Retinal pigment epithelial cell (primary cell): ENCODE results near the gene TSSK2.
A peak's percentile ranks its signal among the peaks of the same experiment; 100 is the strongest.

Experiments
- DNase-seq: peaks from one replicate; pipeline ENCODE4 v3.0.0-alpha.2; 2010; ENCODE audit warnings: low read depth
- H3K4me3 ChIP-seq: 2 replicates; pipeline ENCODE4 v1.5.1; 2011; ENCODE audit warnings: mild to moderate bottlenecking, low read length, control low read depth, moderate library complexity
- CTCF ChIP-seq: conservative IDR thresholded peaks from 2 replicates; pipeline ENCODE4 v1.5.1; 2011; ENCODE audit warnings: low read depth, low read length, control low read depth, inconsistent platforms

Gene TSSK2

GRCh38 chr22:19173047-19174035, 42.2 kb downstream of the TSSK2 start:
- TF ChIP-seq CTCF, result no peak
- H3K4me3 ChIP-seq, result peak overlapping the region; percentile 67
- DNase-seq, result no peak

- DNase-seq, result peak; percentile 48
- no peak for TF ChIP-seq CTCF
- no peak overlapping the region for H3K4me3 ChIP-seq
These were observed 43.3 kb downstream of the TSSK2 start for GRCh38 chr22:19174106-19175025.

DNA sequence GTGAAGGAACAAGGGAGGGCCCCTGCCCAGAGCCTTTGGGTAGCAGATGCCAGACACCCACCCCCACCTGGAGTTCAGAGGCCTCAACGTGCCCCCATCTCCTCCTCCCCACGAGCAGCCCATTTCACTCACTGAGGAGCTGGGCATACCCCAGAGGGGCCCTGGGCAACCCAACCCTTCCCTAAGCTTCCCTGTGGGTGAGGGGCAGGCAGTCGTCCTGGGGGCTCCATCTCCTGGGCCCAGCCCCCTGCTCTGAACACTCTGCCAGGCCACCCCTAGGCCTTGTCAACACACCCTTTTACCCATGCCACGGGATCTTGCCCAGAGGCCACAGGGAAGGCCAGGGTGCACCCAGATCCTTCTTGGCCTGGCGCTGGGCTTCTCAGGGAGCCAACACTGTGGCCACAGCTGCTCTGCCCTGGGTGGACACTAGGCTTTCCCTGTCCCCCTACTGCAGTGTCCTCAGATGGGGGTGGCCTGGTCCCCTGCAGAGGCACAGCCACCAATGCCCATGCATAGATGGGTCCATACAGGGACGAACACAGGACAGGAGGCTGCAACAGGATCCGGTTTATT, 44.0 kb downstream of the TSSK2 start:
- H3K4me3 ChIP-seq, result no peak overlapping the region
- no peak for DNase-seq
- TF ChIP-seq CTCF, result no peak

GRCh38 chr22:19175602-19176174, 44.6 kb downstream of the TSSK2 start:
- DNase-seq, result no peak
- no peak overlapping the region for H3K4me3 ChIP-seq
- no peak for TF ChIP-seq CTCF

DNA sequence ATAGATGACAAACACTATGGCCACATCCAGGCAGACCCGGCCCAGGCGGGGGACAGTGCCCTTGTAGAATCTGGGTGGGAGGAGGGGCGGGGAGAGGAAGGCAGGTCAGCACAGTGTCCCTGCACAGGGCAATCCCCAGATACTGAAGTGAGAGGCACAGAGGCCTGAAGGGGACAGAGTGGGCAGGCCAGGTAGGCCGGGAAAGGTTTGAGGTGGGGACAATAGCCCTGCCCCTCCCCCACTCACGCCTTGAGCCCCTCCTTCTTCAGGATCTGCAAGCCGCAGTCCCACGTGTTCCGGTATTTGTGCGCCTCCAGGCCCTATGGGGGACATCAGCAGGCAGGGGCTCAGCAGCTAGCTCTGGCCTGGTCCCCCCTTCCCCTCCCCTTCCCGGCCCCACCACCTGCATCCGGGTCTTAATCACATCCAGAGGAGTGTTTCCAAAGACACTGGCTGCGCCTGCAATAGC, 45.1 kb downstream of the TSSK2 start:
- no peak overlapping the region for H3K4me3 ChIP-seq
- no peak for TF ChIP-seq CTCF
- DNase-seq, result no peak

GRCh38 chr22:19176732-19177131, 45.6 kb downstream of the TSSK2 start:
- no peak for DNase-seq
- TF ChIP-seq CTCF, result no peak
- no peak overlapping the region for H3K4me3 ChIP-seq
